GM21825 (cell line): ENCODE measurements around the gene PPP1R12A.
"Not testable (repeated sequence)": the region's sequence is repeated elsewhere in the genome, so short reads cannot be mapped to it uniquely, and the experiment has no call there.

Experiments
- ATAC-seq: cut with Tn5 transposase; IDR thresholded peaks from one replicate; pipeline ENCODE4 v1.9.1; 2021; ENCODE audit warnings: mild to moderate bottlenecking, moderate library complexity; ENCODE audit not compliant: unreplicated experiment

The PPP1R12A gene

GRCh38 chr12:79895804-79896203 is 39.1 kb downstream of the PPP1R12A start:
- no peak for ATAC-seq

GRCh38 chr12:79895071-79895470 is 39.8 kb downstream of the PPP1R12A start:
- no peak for ATAC-seq

GRCh38 chr12:79891506-79892162 is 43.3 kb downstream of the PPP1R12A start:
- no peak for ATAC-seq

- no peak for ATAC-seq
These were observed 47.0 kb downstream of the PPP1R12A start for GRCh38 chr12:79887890-79888289.

GRCh38 chr12:79886917-79887519 is 47.9 kb downstream of the PPP1R12A start:
- no peak for ATAC-seq

- ATAC-seq: no peak
These were observed 48.9 kb downstream of the PPP1R12A start for GRCh38 chr12:79885911-79886490.

- no peak for ATAC-seq
These were observed 50.4 kb downstream of the PPP1R12A start for GRCh38 chr12:79884401-79885006.

- no peak for ATAC-seq
These were observed 51.7 kb downstream of the PPP1R12A start for GRCh38 chr12:79883216-79883615.

- ATAC-seq: no peak
These were observed 53.5 kb downstream of the PPP1R12A start for GRCh38 chr12:79881351-79881750.

GRCh38 chr12:79878506-79878905 is 56.4 kb downstream of the PPP1R12A start:
- not testable (repeated sequence) for ATAC-seq

- ATAC-seq: no peak
These were observed 57.7 kb downstream of the PPP1R12A start for GRCh38 chr12:79877246-79877645.

- ATAC-seq: no peak
These were observed 60.2 kb downstream of the PPP1R12A start for GRCh38 chr12:79874665-79875064.

- ATAC-seq: no peak
These were observed 61.7 kb downstream of the PPP1R12A start for GRCh38 chr12:79873201-79873600.

GRCh38 chr12:79871621-79872020 is 63.3 kb downstream of the PPP1R12A start:
- no peak for ATAC-seq

- no peak for ATAC-seq
These were observed 64.0 kb downstream of the PPP1R12A start for GRCh38 chr12:79870916-79871315.

- no peak for ATAC-seq
These were observed 75.3 kb downstream of the PPP1R12A start for GRCh38 chr12:79859646-79860045.

- ATAC-seq: no peak
These were observed 76.4 kb downstream of the PPP1R12A start for GRCh38 chr12:79858518-79858917.

- no peak for ATAC-seq
These were observed 77.2 kb downstream of the PPP1R12A start for GRCh38 chr12:79857675-79858074.

- ATAC-seq: no peak
These were observed 84.1 kb downstream of the PPP1R12A start for GRCh38 chr12:79850610-79851299.

- no peak for ATAC-seq
These were observed 86.6 kb downstream of the PPP1R12A start for GRCh38 chr12:79848339-79848738.

GRCh38 chr12:79847417-79847816 is 87.5 kb downstream of the PPP1R12A start:
- ATAC-seq: no peak
